HepG2 (cell line): ENCODE data around the gene ITIH1. TPM values are rescaled to one million over a fixed set of nuclear protein-coding genes. Genes with fewer than 3 reads are reported as not detected.

ENCODE experiments used
- AHDC1 ChIP-seq: sonication (generic); formaldehyde crosslinking; IDR thresholded peaks from 2 replicates; pipeline ENCODE4 v1.5.1; 2020; ENCODE audit warnings: mild to moderate bottlenecking, missing genetic modification reagents, borderline replicate concordance
- CREB1 ChIP-seq, 2 experiments: fragments of 450-650 bp in 1 of 2; IDR thresholded peaks; 2 replicates each; pipeline ENCODE4 v1.6.1; 2016 to 2017; ENCODE audit warnings: control low read depth in 1 of 2, mild to moderate bottlenecking in 1 of 2, missing compliant biosample characterization in 1 of 2, missing genetic modification characterization in 1 of 2
- FOSL1 ChIP-seq: sonication (generic); formaldehyde crosslinking; IDR thresholded peaks from 2 replicates; pipeline ENCODE4 v1.9.0; 2021; ENCODE audit warnings: missing genetic modification reagents, borderline replicate concordance
- NRL ChIP-seq: sonication (generic); formaldehyde crosslinking; IDR thresholded peaks from 2 replicates; pipeline ENCODE4 v1.5.0; 2020; ENCODE audit warnings: missing genetic modification reagents, mild to moderate bottlenecking, moderate library complexity, borderline replicate concordance
- PHF21A ChIP-seq: sonication (generic); formaldehyde crosslinking; IDR thresholded peaks from 2 replicates; pipeline ENCODE4 v1.5.0; 2020; ENCODE audit warnings: mild to moderate bottlenecking, missing genetic modification reagents
- RFXAP ChIP-seq: sonication (generic); formaldehyde crosslinking; IDR thresholded peaks from 2 replicates; pipeline ENCODE4 v1.4.0; 2020; ENCODE audit warnings: missing genetic modification reagents, borderline replicate concordance
- SCMH1 ChIP-seq: sonication (generic); formaldehyde crosslinking; IDR thresholded peaks from 2 replicates; pipeline ENCODE4 v1.9.0; 2021; ENCODE audit warnings: missing genetic modification reagents, mild to moderate bottlenecking, borderline replicate concordance
- XRCC5 ChIP-seq: fragments of 200-400 bp; formaldehyde crosslinking; optimal IDR thresholded peaks from 2 replicates; pipeline ENCODE3; 2017; ENCODE audit warnings: mild to moderate bottlenecking, low read length
- ZBTB39 ChIP-seq: sonication (generic); formaldehyde crosslinking; IDR thresholded peaks from 2 replicates; pipeline ENCODE4 v1.5.0; 2020; ENCODE audit warnings: missing genetic modification reagents
- ZBTB42 ChIP-seq: sonication (generic); formaldehyde crosslinking; IDR thresholded peaks from 2 replicates; pipeline ENCODE4 v1.5.0; 2020; ENCODE audit warnings: mild to moderate bottlenecking, missing genetic modification reagents
- ZNF225 ChIP-seq: sonication (generic); formaldehyde crosslinking; IDR thresholded peaks from 2 replicates; pipeline ENCODE4 v1.4.0; 2020; ENCODE audit warnings: mild to moderate bottlenecking, missing genetic modification reagents
- ZNF263 ChIP-seq: sonication (generic); formaldehyde crosslinking; IDR thresholded peaks from 2 replicates; pipeline ENCODE4 v1.4.0; 2020; ENCODE audit warnings: missing genetic modification reagents
- ZNF326 ChIP-seq: sonication (generic); formaldehyde crosslinking; IDR thresholded peaks from 2 replicates; pipeline ENCODE4 v1.4.0; 2020; ENCODE audit warnings: missing genetic modification reagents, borderline replicate concordance
- ZNF619 ChIP-seq: sonication (generic); formaldehyde crosslinking; IDR thresholded peaks from 2 replicates; pipeline ENCODE4 v1.4.0; 2020; ENCODE audit warnings: mild to moderate bottlenecking, missing genetic modification reagents
- ZSCAN31 ChIP-seq: sonication (generic); formaldehyde crosslinking; IDR thresholded peaks from 2 replicates; pipeline ENCODE4 v1.5.0; 2020; ENCODE audit warnings: low read depth, mild to moderate bottlenecking, missing genetic modification reagents
- polyA plus RNA-seq, 8 experiments: library from polyadenylated mRNA; depleted of rRNA in 3 of 8; stranded (reverse) in 7 of 8; unstranded in 1 of 8; fragments of >200 nt; fragmentation: Illumina TruSeq in 4 of 8; extraction: Trizol in 4 of 8; gene quantifications; 2 replicates each; pipeline versions ENCODE4 v1.2.1 to v1.2.3, GENCODE V29; 2011 to 2016; ENCODE audit warnings: low read depth in 4 of 8, missing spikeins in 1 of 8, mixed read lengths in 1 of 8; ENCODE audit not compliant: insufficient read depth in 1 of 8
- total RNA-seq, 5 experiments: library from RNA; depleted of rRNA; stranded (reverse); fragments of >200 nt; fragmentation: Illumina TruSeq; extraction: Trizol; gene quantifications; 2 replicates each; pipeline ENCODE4 v1.2.3, GENCODE V29; 2016; ENCODE audit warnings: low read depth in 1 of 5

Gene ITIH1
- total and polyA plus RNA-seq, 2 of the 13 experiments (the other 11 are each of a cell fraction or from before 2014, with no cell fraction given) = 12.3 to 19.6 TPM

GRCh38 chr3:52827441-52827840 lies 50.0 kb downstream of the ITIH1 start (continued):
- TF ChIP-seq PHF21A (CRISPR knock-in tag) (no peak), NRL (CRISPR knock-in tag) (no peak), ZBTB42 (CRISPR knock-in tag) (0 out of 2 replicates have a peak, but pooled peaks have one; percentile 14), SCMH1 (CRISPR knock-in tag) (no peak), AHDC1 (CRISPR knock-in tag) (no peak), FOSL1 (CRISPR knock-in tag) (no peak), ZSCAN31 (CRISPR knock-in tag) (no peak), CREB1 (IDR thresholded peaks at IDR 0.05) (no peak), CREB1 (CRISPR knock-in tag; IDR thresholded peaks at IDR 0.05) (no peak), XRCC5 (no peak), ZNF326 (CRISPR knock-in tag) (no peak), ZBTB39 (CRISPR knock-in tag) (no peak), ZNF263 (CRISPR knock-in tag) (no peak), ZNF225 (CRISPR knock-in tag) (no peak), ZNF619 (CRISPR knock-in tag) (no peak), RFXAP (CRISPR knock-in tag) (no peak)
- TF ChIP-seq, all 625 proteins: peak for 8
